MM.1S (cell line): ENCODE data around the gene AMT.

ENCODE experiments used
- CTCF ChIP-seq: fragments of 300-600 bp; sonication (generic); IDR thresholded peaks from 2 replicates; pipeline ENCODE4 v1.5.1; 2016; ENCODE audit warnings: antibody characterized with exemption, low read length, mixed read lengths
- EZH2 ChIP-seq: fragments of 300-600 bp; sonication (generic); optimal IDR thresholded peaks from 2 replicates; pipeline ENCODE3; 2017; ENCODE audit warnings: low read depth, mild to moderate bottlenecking, antibody characterized with exemption, low read length, mixed read lengths
- EZH2phosphoT487 ChIP-seq: fragments of 300-600 bp; sonication (generic); IDR thresholded peaks from 2 replicates; pipeline ENCODE4 v1.6.1; 2018; ENCODE audit warnings: antibody characterized with exemption, low read length

GRCh38 chr3:49466085-49466484, 43.8 kb upstream of the AMT start:
- TF ChIP-seq EZH2 (no peak), CTCF (no peak), EZH2phosphoT487 (no peak)
